CD4-positive, alpha-beta T cell treated with Interleukin-10 for 1 hour (primary cell): ENCODE measurements around the gene THADA.

Source experiments
- DNase-seq: peaks from one replicate; pipeline ENCODE4 v3.0.0-alpha.2; 2020

THADA gene

DNA sequence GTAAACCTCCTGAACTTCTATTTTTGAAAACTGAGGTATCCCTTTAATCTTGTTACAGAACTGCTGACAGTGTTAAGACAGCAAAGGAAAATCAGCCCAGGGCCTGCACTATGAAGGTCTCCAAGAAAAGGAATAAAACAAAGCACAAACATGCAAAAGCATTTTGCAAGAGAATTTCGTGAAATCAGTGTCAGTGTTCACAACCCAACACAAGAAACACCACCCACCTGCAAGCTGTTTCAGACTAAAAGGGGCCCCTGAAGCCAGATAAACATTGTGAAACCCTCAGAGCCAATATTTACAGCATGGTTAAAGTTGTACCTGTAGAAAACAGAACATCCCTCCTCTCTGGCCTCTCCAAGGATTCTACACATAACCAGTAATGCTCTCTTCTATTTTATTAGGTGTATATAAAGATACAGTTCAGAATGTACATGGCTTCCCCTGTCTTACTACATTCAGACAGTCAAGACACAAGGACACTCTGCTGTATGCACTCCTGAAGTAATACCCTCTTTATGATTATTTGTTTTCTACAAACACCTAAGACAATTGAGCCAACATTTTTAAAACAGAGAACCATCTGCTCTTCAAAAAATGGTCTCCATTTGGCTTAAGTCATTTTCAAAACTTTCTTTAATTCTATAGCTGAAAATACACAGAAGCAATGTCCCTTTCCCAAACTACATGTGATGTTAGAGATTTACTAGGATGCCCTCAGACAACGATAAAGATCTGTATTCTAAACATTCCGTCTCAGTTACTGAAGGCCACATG, 219.9 kb downstream of the THADA start:
- no peak for DNase-seq

DNA sequence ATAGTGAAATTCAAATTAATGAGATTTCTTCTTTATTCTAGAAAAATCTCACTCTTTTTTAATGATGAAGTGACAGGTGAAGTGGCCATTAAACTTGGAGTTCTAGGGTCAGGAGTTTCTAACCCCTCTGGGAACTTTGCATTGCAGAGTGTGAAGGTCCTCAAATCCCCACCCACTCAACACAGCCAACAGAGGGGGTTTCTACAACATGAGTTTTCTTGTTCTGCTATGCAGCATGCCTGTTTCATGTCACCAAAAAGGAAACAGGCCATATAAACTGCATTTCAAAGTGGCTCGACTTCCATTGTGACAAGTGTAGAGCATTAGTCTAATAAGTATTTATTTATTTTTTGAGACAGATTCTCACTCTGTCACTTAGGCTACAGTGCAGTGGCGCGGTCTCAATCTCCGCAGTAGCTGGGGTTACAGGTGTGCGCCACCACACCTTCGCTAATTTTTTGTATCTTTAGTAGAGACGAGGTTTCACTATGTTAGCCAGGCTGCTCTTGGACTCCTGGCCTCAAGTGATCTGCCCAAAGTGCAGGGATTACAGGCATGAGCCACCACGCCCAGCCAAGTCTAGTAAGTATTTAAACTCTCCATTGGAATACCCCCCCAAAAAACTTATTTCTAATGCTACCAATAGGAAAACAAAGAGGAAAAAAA, 223.3 kb downstream of the THADA start:
- DNase-seq, result no peak

DNA sequence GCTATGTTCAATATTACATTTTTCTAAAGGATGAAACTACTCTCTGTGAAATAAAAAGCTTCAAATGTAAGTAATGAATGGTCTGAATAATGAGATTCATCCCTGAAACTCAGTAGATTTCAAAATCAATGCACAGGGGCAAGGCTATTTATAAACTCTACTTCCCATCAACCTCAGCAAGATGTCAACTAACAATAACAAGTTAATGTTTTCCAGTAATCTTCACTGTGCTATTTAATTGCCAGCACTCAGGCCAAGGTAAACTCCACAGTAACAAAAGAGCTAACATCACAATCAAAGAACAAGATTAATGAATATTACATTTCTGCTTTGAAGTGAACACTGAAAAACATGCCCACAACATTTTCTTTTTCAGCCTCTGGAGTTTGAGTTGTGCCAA, 225.1 kb downstream of the THADA start:
- DNase-seq, result no peak

DNA sequence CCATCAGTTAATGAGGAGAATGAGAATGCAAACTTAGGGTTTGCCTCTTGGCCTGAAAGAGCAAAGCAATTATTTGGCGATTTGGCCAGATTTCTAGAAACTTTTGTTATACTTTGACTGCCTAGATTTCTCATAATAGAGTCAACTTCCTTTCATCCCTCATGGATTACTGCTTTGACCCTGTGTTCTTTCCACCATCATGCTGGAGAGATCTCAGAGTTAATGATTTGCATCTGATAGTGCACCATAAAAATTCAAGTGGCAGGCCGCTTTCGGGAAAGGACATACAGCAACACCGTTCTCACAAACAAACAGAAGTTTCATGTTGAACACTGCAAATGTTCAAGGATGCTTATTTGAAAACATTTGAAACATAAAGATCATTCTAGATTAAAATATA, 225.7 kb downstream of the THADA start:
- DNase-seq, result no peak

DNA sequence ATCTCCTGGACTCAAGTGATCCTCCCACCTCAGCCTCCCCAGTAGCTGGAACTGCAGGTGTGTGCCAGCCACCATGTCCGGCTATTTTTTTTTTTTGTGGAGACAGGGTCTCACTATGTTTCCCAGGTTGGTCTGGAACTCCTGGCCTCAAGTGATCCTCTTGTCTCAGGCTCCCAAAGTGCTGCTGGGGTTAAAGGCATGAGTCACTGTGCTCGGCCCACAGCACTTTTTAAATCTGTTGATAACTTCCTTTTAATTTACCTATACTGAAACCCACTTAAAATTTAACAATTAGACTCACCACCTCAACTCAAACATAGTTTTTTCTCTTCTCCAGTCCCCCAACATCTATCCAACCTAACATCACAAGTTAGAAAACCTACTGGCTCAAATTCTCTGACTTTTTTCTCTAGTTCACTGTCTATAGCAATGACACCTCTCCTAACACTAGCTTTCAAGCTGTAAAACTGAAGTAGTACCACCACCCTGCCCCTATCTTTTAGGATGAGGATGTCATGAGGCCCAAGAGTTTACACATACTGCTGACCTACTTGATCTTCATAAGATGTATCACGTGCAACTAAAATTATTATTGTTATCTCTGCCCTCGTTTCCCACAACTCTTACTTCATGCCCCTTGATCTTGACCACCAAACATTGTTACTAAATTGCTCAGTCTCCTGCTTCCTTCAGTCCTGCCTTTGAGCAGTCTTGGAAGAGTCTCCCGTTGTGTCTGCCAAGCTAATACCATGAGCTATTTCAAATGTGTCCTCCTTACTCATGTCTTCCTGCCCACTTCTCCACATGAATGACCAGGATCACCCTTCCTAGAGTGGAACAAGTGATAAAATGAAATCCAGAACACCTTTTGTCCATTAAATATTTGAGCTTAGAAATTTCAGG, 227.1 kb downstream of the THADA start:
- no peak for DNase-seq

DNA sequence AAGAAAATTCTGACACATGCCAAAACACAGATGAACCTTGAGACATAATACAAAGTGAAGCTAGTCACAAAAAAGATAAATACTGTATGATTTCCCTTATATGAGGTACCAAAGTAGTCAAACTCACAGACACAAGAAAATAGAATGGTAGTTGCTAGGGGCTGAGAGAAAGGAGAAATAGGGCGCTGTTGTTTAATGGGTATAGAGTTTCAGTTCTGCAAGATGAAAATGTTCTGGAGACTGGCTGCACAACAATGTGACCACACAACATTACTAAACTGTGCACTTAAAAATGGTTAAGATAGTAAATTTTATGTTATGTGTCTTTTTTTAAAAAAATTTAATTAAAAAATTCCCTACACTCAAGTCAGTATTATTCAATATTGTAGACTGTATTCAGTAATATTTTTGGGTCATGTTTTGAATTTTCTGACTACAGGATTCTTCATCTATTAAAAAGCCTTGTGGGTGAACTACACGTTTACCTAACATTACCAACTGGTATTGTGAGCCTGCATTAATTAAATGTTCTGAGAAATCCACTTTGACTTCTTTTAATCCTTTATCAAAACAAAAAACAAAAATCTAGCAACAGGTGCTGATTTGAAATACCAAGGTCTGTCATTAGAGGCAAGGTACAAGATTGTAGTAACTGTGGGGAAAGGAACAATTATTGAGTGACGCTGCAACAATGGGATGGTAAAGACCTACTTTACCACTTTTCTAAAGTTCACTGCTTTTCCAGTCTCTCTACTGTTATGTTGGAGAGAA, 228.6 kb downstream of the THADA start:
- no peak for DNase-seq

DNA sequence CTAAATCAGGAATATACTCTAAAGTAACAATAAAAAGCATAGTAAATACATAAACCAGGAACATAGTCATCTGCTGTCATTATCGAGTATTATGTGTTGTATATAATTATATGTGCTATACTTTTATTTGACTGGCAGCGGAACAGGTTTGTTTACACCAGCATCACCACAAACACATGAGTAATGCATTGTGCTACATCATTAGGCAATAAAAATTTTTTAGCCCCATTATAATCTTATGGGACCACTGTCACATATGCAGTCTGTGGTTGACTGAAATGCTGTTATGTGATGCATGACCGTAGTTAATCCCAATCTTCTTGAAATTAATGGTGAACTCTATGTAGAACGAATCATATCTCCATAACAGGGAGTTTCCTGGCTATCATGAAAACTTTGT, 232.7 kb downstream of the THADA start:
- no peak for DNase-seq

DNA sequence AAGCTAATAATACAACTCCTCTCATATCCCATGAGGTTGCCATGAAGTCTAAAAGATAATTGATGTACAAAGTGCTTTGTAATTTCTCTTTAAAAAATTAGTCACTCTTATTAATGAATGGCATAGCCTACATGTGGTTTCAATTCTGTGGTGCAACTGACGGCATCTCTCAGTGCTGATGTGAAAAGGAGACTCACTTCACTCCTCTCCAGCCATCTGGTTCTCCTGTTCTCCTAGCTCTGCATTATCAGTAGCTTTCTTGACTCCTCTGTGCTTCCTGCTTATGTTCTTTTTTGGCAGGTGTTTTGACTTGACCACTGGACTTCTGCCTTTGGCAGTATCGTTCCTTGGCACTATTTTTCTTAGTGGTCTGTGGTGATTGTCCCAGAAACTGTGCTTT, 234.6 kb downstream of the THADA start:
- DNase-seq, result no peak

DNA sequence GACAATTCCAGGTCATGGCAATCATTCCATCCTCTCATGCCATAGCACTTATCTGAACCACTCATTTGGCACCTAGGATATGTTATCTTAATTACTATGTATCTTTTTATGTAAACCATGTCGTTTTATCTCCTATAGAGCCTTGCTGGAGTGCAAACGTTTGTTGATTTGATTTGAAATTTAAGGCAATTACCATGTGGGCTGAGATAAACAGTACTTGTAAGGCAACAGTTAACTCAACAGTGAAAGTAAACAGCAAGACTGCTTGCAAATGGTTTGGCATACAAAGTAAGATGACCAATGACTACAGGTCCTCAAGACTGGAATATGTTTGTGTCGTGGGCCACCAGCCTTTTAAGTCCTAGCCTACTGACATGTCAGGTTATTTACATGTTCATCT, 235.7 kb downstream of the THADA start:
- no peak for DNase-seq

DNA sequence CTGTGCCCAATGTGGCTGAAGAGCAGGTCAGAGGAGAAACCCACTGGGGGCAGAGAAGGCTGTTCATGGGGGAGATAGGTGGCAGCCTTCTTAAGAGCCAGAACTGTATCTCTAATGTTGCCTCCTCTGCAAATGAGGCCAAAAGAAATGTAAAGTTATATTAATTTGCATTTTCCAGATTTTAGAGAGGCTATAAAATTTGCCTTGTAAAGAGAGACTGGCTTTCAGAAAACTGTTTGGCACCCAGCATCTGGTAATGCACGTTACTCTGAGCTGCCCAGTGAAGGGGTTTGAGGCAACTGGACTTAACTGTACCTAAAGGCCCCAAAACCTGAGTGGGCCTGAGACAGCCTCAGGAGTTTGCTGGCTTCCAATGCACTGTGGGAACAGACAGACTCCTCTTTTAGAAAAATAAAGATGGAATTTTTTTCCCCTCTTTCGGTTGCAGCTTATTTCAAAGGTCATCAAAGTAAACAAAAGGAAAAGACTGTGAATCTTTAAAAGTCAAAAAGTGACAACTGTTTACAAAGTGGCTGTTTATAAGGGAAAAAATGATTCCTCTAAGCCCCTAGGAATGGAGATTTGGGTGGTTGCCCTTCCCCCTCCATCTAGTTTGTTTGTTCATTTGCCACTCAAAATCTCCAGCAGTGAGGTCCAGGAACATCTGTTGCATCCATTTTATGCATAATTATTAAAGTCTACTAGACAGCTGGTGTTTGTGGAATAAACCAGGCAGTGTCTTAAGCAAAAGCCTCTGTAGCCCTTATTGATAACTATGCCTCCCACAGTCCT, 237.2 kb downstream of the THADA start:
- DNase-seq, result no peak

DNA sequence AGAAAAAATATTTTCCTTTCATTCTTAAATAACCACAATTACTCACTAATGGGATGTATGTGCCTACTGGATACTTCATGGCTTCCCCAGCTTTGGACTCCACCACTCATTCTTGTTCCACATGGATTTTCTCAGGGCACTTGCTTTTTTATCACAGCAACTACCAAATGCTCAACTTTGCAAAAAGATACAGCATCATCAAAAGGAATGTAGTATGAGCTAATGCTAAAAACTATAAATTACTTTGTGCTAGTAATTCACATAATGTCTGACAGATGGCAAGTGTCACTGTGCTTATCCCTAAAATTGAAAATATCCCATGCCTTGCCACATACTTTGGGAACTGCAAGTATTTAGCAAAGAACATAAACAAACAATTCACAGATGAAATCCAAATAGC, 239.1 kb downstream of the THADA start:
- no peak for DNase-seq

DNA sequence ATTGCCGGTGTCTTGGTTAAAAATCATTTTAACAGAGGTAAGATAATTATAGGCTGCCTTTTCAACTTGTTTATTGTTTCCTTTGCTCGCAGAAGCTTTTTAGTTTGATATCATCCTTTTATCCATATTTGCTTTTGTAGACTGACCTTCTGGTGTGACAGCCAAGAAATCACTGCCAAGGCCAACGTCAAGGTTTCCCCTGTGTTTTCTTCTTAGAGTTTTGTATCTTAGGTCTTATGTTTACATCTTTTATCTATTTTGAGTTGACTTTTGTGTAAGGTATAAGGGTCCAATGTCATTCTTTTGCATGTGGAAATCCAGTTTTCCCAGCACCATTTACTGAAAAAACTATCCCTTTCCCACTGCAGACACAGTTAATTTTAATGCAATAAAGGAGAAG, 240.4 kb downstream of the THADA start:
- no peak for DNase-seq

DNA sequence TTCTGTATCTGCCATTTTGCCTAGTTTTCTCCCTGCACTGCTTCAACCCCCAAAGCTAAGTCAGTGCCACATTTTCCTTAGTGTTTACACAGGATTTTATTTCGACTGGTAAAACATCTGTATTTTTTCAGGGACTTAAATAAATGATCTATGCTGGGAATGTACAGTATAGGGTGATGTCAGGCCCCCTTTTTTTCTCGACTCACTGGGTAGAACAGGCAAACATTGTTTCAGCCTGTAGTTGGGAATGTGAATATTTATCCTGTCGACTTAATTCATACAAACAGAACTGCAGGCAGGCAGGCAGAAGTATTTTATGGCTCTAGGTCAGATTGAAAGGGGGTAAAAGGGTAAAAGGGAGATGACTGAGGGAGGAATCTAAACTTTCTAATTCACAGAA, 245.9 kb downstream of the THADA start:
- DNase-seq, result no peak

DNA sequence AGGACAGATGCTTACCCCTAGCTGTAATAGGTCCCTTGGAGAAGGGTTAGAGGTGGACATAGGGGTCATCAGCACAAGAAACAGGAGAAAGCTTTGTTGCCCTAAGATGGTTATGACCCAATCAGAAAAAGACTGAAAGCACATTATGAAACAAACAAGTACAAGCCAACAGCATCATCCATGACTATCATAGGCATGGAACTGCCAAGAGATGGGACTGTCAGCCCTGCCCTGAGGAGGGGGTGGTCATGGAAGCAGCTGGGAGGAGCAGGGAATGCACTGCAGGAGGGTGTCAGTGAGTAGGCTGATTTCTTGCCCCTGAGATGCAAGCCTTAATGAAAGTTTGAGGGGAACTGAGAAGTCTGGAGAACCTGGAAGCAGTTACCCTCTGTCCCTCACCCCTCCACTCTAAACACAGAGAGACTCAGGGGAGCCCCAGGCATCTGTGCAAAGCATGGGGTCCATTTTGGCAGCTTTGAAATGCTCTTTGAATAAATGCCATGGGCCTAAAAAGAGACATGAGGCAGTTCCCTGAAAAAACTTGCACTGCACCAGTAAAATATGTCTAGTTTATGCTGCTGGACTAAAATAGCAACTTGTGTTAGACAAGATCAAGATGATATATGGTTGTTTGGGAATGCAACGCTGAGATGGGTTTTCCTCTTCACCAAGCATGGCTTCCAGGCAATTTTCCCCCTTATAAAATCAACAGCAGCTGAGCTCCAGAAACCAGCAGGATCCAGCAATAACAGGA, 246.8 kb downstream of the THADA start:
- no peak for DNase-seq

DNA sequence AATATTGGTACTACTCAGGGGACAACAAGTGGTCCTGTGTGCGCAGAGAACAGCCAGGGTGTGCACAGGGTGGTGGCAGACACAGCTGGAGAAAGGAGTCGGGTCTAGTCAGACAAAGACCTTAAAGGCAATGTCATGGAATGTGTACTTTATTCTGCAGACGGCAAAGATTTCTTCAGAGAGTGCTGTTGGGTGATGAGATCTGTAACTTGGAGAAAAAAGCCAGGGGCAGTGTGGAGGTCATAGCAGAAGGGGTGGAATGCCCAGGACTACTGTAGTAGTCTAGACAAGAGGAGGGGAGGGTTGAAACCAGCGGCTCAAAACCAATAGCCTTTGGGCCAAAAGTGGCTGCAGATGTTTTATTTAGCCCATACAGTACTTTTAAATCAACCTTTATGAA, 248.1 kb downstream of the THADA start:
- DNase-seq, result no peak

DNA sequence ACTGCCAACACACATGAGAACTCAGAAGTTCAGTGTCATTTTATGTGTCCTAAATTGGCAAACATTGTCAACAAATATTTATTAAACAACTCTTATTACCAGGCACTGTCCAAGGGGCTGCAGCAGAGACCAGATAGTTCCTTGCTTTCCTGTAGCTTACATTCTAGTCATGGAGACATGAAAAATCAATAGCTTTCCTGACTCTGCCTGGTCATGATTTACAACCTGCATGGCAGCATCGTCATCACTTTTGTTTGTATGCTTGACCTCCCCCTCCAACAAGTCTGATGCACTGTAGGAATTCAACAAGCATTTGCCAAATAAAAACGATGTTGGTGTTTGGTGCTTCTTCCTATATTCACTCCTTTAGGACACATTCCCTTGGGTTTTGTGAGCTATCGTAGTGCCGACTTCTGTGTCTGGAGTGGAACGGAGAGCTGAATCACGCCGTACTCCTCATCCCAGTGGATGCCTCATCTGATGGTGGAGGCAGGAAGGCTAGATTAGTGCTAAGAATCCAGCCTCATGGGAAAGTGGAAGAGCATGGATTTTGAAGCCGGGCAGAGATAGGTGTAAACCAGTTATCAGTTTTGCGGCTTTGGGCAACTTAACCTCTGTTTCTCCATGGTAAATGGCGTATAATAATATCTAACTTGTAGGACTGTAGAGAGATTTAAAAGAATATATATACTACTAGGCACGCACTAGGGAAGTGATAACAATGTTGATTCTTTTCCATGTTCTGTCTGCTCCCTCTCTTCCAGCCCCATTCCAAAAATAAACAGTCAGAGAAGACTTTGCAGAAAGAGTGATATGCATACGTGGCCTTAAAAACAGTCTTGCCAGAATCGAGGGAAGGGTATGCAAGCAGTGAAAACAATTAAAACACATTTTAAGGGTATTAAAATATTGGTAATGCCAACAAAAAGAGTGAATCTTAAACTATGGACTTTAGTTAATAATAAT, 249.0 kb downstream of the THADA start:
- no peak for DNase-seq

DNA sequence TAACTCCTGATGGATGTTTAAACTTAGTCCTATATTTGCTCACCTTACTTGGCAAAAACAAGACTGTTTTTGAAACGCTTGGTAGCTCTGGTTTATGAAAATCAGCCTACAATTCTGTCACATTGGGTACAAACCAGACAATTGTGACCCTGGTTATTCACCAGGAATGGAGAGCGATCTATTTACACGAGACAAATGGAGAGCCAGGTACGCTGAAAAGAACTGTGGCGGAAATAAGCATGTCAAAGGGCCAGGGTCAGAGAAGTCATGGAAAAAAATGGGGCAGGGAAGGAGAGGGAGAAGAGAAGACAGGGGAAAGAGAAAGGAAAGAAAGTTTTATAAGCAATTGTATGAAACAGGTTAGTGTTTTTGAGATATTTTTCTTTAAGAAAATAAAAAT, 250.0 kb downstream of the THADA start:
- no peak for DNase-seq

DNA sequence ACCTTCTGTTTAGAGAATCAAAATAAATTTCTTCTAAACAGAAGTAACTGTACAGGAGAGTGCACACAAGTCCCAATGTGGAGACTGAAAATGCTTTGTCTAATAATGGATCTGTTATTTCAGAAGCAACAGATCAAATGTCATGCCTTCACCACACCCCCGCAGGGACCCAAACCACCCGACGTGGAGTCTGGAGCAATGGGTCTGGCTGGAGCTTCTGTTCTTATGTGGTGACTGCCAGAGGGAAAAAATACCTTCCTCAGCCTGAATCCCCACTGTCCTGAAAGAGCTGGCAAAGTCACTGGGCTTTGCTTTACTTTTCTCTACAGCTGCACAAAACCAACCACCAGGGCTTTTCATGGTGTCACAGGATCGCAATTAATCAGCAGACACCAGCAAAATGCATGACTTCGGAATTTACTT, 250.4 kb downstream of the THADA start:
- no peak for DNase-seq

DNA sequence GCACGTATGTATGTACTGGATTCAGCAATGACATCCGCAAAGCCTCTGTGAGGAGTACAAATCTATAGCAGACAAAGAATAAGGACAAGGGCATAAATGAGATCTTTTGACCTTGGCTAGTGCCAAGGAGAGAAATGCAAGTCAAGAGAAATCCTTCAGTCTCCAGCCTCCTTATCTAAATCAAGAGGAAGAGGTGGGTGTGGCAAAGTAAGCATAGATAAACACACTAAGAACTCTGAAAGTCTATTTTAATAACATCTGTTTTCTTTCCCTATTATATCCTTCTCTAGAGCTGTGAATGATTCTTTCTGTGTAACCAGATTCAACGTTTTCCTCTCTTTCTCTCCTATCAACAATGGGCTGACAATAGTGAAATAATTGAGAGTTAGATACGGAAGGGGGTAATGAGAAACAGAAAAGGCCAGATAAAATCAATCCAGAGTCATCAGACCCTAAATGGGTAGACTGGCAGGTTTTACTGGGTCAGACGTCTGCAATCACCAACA, 250.9 kb downstream of the THADA start:
- no peak for DNase-seq
